ENCODE results near the gene FRMD4B. TPM values are rescaled to one million over a fixed set of nuclear protein-coding genes. Genes with fewer than 3 reads are reported as not detected.
A peak's percentile ranks its signal among the peaks of the same experiment; 100 is the strongest.

The FRMD4B gene
- total RNA-seq, 6 donors from 2014 or later = 48.0 to 136 (median 62.8) TPM

DNA sequence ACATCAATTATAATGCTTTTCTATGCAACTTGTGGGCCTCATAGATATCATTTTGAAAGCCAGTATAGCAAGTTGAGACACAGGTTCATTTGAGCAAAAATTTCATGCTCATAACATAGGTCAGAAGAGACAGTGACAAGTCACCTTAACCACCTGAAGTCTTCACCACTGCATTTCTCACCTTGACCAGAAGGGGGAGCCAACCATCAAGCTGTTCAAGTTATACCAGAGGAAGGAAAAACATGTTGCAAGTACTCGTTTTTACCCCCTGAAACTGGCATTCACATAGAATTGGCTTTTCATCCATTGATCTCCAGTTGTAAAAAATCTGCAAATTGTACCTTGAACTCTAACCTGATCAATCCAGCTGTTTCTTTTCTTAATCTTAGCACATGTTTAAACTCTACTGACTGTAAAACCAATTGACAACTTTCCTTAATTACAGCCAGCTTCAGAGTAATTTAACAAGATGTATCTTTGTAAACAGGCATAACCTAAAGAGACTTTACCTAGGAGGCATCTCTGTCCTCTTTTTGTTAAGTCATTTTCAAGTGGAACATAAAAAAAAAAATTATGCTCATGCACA is 264.9 kb downstream of the FRMD4B start:
- no peaks in the 10 kb centered on the region for H3K27me3 ChIP-seq
- peak overlapping the region in 2 of 4 donors; percentile 17 to 64 for H3K27ac ChIP-seq
- H3K4me1 ChIP-seq = peaks cover 0 to 10% (median 2%) of the 10 kb centered on the region in 4 donors
- TF ChIP-seq, protein P1, sequence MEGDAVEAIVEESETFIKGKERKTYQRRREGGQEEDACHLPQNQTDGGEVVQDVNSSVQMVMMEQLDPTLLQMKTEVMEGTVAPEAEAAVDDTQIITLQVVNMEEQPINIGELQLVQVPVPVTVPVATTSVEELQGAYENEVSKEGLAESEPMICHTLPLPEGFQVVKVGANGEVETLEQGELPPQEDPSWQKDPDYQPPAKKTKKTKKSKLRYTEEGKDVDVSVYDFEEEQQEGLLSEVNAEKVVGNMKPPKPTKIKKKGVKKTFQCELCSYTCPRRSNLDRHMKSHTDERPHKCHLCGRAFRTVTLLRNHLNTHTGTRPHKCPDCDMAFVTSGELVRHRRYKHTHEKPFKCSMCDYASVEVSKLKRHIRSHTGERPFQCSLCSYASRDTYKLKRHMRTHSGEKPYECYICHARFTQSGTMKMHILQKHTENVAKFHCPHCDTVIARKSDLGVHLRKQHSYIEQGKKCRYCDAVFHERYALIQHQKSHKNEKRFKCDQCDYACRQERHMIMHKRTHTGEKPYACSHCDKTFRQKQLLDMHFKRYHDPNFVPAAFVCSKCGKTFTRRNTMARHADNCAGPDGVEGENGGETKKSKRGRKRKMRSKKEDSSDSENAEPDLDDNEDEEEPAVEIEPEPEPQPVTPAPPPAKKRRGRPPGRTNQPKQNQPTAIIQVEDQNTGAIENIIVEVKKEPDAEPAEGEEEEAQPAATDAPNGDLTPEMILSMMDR (IDR thresholded peaks at IDR 0.05) = peak; percentile 77 to 94 (median 82)
- TF ChIP-seq POLR2AphosphoS5 (IDR thresholded peaks at IDR 0.05) = no peak
- no peak for TF ChIP-seq EP300 (IDR thresholded peaks at IDR 0.05)
- DNase-seq = peak in 1 of 2 donors; percentile 72
- no peaks in the 10 kb centered on the region for H3K9me3 ChIP-seq
- H3K4me3 ChIP-seq = no peak overlapping the region
- 0% methylated on average over 1 of the region's 1 CpG for WGBS, 2 donors
- no peaks in the 10 kb centered on the region for H3K36me3 ChIP-seq
- ATAC-seq (ENCODE audit: low FRiP score in 2 of 2) = peak; percentile 71 to 87

Data from upper lobe of left lung (tissue), 6 donors.